ENCODE measurements around the gene MOXD1. TPM values are rescaled to one million over a fixed set of nuclear protein-coding genes. Genes with fewer than 3 reads are reported as not detected.

Gene MOXD1
- total and polyA plus RNA-seq, 8 donors = 2.1 to 16.9 (median 3.9) TPM

- intact Hi-C loops (cut with DNase I; ENCODE audit: low total_unique reads) = no loop called here
- TF ChIP-seq EP300 (IDR thresholded peaks at IDR 0.05) = no peak
- TF ChIP-seq CTCF (IDR thresholded peaks at IDR 0.05) = no peak
- no peak for TF ChIP-seq POLR2A (IDR thresholded peaks at IDR 0.05)
- Histone ChIP-seq H3K4me1 (no peaks in the 10 kb centered on the region), H3K27ac (no peak overlapping the region), H3K27me3 (no peaks in the 10 kb centered on the region), H3K4me3 (no peak overlapping the region), H3K36me3 (peaks cover 0 to 8% (median 3%) of the 10 kb centered on the region in 4 donors), H3K9me3 (peaks cover 0 to 17% (median 12%) of the 10 kb centered on the region in 4 donors)
- no peak for DNase-seq
- WGBS, 5 donors = 81 to 86% (median 84%) methylated on average over 3 of the region's 3 CpGs
These were observed 44.1 kb upstream of the MOXD1 start for GRCh38 chr6:132445201-132445951.

- Histone ChIP-seq H3K4me1 (no peaks in the 10 kb centered on the region), H3K36me3 (no peaks in the 10 kb centered on the region), H3K27ac (no peak overlapping the region), H3K27me3 (no peaks in the 10 kb centered on the region), H3K9me3 (peaks cover 0 to 17% (median 12%) of the 10 kb centered on the region in 4 donors), H3K4me3 (no peak overlapping the region)
- intact Hi-C loops (cut with DNase I; ENCODE audit: low total_unique reads) = no loop called here
- TF ChIP-seq POLR2A (IDR thresholded peaks at IDR 0.05) (no peak), EP300 (IDR thresholded peaks at IDR 0.05) (no peak), CTCF (IDR thresholded peaks at IDR 0.05) (no peak), POLR2AphosphoS5 (IDR thresholded peaks at IDR 0.05) (no peak)
- no peak for DNase-seq
These were observed 41.9 kb upstream of the MOXD1 start for GRCh38 chr6:132443206-132443605.

- intact Hi-C loops (cut with DNase I; ENCODE audit: low total_unique reads) = no loop called here
- no peaks in the 10 kb centered on the region for H3K4me1 ChIP-seq
- no peak overlapping the region for H3K4me3 ChIP-seq
- TF ChIP-seq POLR2A (IDR thresholded peaks at IDR 0.05) (no peak), EP300 (IDR thresholded peaks at IDR 0.05) (no peak), POLR2AphosphoS5 (IDR thresholded peaks at IDR 0.05) (no peak), CTCF (IDR thresholded peaks at IDR 0.05) (no peak)
- H3K27ac ChIP-seq = no peak overlapping the region
- H3K36me3 ChIP-seq = no peaks in the 10 kb centered on the region
- WGBS, 5 donors = 67 to 91% (median 79%) methylated on average over 2 of the region's 2 CpGs
- no peaks in the 10 kb centered on the region for H3K27me3 ChIP-seq
- H3K9me3 ChIP-seq = no peaks in the 10 kb centered on the region
- DNase-seq = no peak
These were observed 28.8 kb upstream of the MOXD1 start for GRCh38 chr6:132430110-132430509.

- H3K4me3 ChIP-seq = no peak overlapping the region
- TF ChIP-seq POLR2AphosphoS5 (IDR thresholded peaks at IDR 0.05) (no peak), EP300 (IDR thresholded peaks at IDR 0.05) (no peak), POLR2A (IDR thresholded peaks at IDR 0.05) (no peak), CTCF (IDR thresholded peaks at IDR 0.05) (no peak)
- peaks cover 0 to 17% (median 7%) of the 10 kb centered on the region in 4 donors for H3K9me3 ChIP-seq
- DNase-seq = no peak
- WGBS, 5 donors = 70 to 82% (median 78%) methylated on average over 5 of the region's 5 CpGs; no CpG with 5 or more reads in 1 of the 5 donors
- intact Hi-C loops (cut with DNase I; ENCODE audit: low total_unique reads) = no loop called here
- no peak overlapping the region for H3K27ac ChIP-seq
- no peaks in the 10 kb centered on the region for H3K4me1 ChIP-seq
- H3K36me3 ChIP-seq = no peaks in the 10 kb centered on the region
- H3K27me3 ChIP-seq = no peaks in the 10 kb centered on the region
These were observed 23.9 kb upstream of the MOXD1 start for GRCh38 chr6:132425176-132425575.

All from stomach (tissue), 9 donors.